GM23338 (cell line): ENCODE results near the gene ZNF74. TPM values are rescaled to one million over a fixed set of nuclear protein-coding genes. Genes with fewer than 3 reads are reported as not detected.

Source experiments
- ATAC-seq: fragments of 200-7000 bp; cut with Tn5 transposase; 3 replicates; pipeline ENCODE4 v1.9.1; 2020
- DNase-seq: peaks from one replicate; pipeline ENCODE4 v3.0.0-alpha.2; 2015; ENCODE audit warnings: low spot score
- H2AFZ ChIP-seq: fragments of 200-600 bp; sonication (generic); 2 replicates; pipeline ENCODE4 v1.8.0; 2016; ENCODE audit warnings: antibody characterized with exemption, mild to moderate bottlenecking, moderate library complexity
- H3F3A ChIP-seq: fragments of 200-600 bp; sonication (generic); replicated peaks from 2 replicates; pipeline ENCODE4 v1.8.0; 2017; ENCODE audit warnings: antibody characterized with exemption, mixed run types, low read depth
- H3K27ac ChIP-seq: fragments of 200-600 bp; sonication (generic); 2 replicates; pipeline ENCODE4 v1.6.1; 2016; ENCODE audit warnings: low read depth
- H3K27me3 ChIP-seq: fragments of 200-600 bp; sonication (generic); 2 replicates; pipeline ENCODE4 v1.8.0; 2016; ENCODE audit warnings: mild to moderate bottlenecking, mixed run types, moderate library complexity; ENCODE audit not compliant: insufficient read depth
- H3K36me3 ChIP-seq: fragments of 200-600 bp; sonication (generic); 2 replicates; pipeline ENCODE4 v1.8.0; 2016; ENCODE audit warnings: mild to moderate bottlenecking; ENCODE audit not compliant: insufficient read depth
- H3K4me1 ChIP-seq: fragments of 200-600 bp; sonication (generic); 2 replicates; pipeline ENCODE4 v1.8.0; 2016; ENCODE audit warnings: mild to moderate bottlenecking, moderate library complexity; ENCODE audit not compliant: insufficient read depth
- H3K4me2 ChIP-seq: fragments of 200-600 bp; sonication (generic); 2 replicates; pipeline ENCODE4 v1.7.1; 2017; ENCODE audit warnings: mixed run types
- H3K4me3 ChIP-seq: fragments of 200-600 bp; sonication (generic); 2 replicates; pipeline ENCODE4 v1.6.1; 2016; ENCODE audit warnings: mixed run types
- H3K79me2 ChIP-seq: fragments of 200-600 bp; sonication (generic); replicated peaks from 2 replicates; pipeline ENCODE4 v1.8.0; 2017; ENCODE audit warnings: mild to moderate bottlenecking; ENCODE audit not compliant: insufficient read depth
- H3K9me2 ChIP-seq: fragments of 200-600 bp; sonication (generic); 2 replicates; pipeline ENCODE4 v1.8.0; 2017; ENCODE audit not compliant: insufficient read depth
- H4K20me1 ChIP-seq: fragments of 200-600 bp; sonication (generic); replicated peaks from 2 replicates; pipeline ENCODE4 v1.8.0; 2017; ENCODE audit warnings: mild to moderate bottlenecking; ENCODE audit not compliant: insufficient read depth
- H3K27ac Mint-ChIP-seq: 2 replicates; pipeline ENCODE4 v1.8.0; 2020; ENCODE audit warnings: inconsistent platforms, mild to moderate bottlenecking, moderate library complexity, mixed read lengths
- H3K27me3 Mint-ChIP-seq: 3 replicates; pipeline ENCODE4 v1.8.0; 2022; ENCODE audit warnings: low read depth, mild to moderate bottlenecking, moderate library complexity, mixed read lengths, inconsistent platforms; ENCODE audit not compliant: insufficient read depth, poor library complexity
- H3K36me3 Mint-ChIP-seq: 3 replicates; pipeline ENCODE4 v1.8.0; 2021; ENCODE audit warnings: low read depth, mild to moderate bottlenecking, inconsistent platforms, moderate library complexity, mixed read lengths
- H3K4me1 Mint-ChIP-seq: 3 replicates; pipeline ENCODE4 v1.8.0; 2020; ENCODE audit warnings: mild to moderate bottlenecking, inconsistent platforms, mixed read lengths
- H3K4me3 Mint-ChIP-seq: 3 replicates; pipeline ENCODE4 v1.8.0; 2021; ENCODE audit warnings: moderate library complexity, mild to moderate bottlenecking, inconsistent platforms, mixed read lengths
- H3K9me3 Mint-ChIP-seq: 3 replicates; pipeline ENCODE4 v1.8.0; 2020; ENCODE audit warnings: moderate library complexity, mild to moderate bottlenecking, inconsistent platforms, mixed read lengths
- CREB1 ChIP-seq: fragments of 250-450 bp; sonication (Bioruptor Pico); IDR thresholded peaks from 2 replicates; pipeline ENCODE4 v1.5.0; 2020; ENCODE audit warnings: low read depth, mild to moderate bottlenecking, moderate library complexity
- CTCF ChIP-seq, 2 experiments: fragments of 200-600 bp in 1 of 2; sonication (generic) in 1 of 2; conservative IDR thresholded peaks; 2 replicates each; pipeline versions ENCODE4 v1.5.1 to v1.6.1; 2016 to 2017; ENCODE audit warnings: antibody characterized with exemption in 2 of 2, low read depth in 2 of 2, mild to moderate bottlenecking in 2 of 2, moderate library complexity in 1 of 2
- JUNB ChIP-seq: IDR thresholded peaks from one replicate; pipeline ENCODE4 v1.6.1; 2016; ENCODE audit warnings: antibody characterized with exemption; ENCODE audit not compliant: unreplicated experiment
- POLR2AphosphoS5 ChIP-seq: IDR thresholded peaks from 2 replicates; pipeline ENCODE4 v1.6.1; 2016; ENCODE audit warnings: antibody characterized with exemption, low read depth
- REST ChIP-seq: IDR thresholded peaks from one replicate; pipeline ENCODE4 v1.6.1; 2018; ENCODE audit warnings: antibody characterized with exemption; ENCODE audit not compliant: unreplicated experiment
- STAT1 ChIP-seq: IDR thresholded peaks from one replicate; pipeline ENCODE4 v1.6.1; 2016; ENCODE audit warnings: antibody characterized with exemption; ENCODE audit not compliant: unreplicated experiment
- ZNF114 ChIP-seq: fragments of 250-450 bp; sonication (Bioruptor Pico); IDR thresholded peaks from 2 replicates; pipeline ENCODE4 v1.5.0; 2020; ENCODE audit warnings: mild to moderate bottlenecking, moderate library complexity
- ZNF331 ChIP-seq: fragments of 250-450 bp; sonication (Bioruptor Pico); IDR thresholded peaks from 2 replicates; pipeline ENCODE4 v1.5.0; 2020; ENCODE audit warnings: low read depth, mild to moderate bottlenecking, moderate library complexity
- ZNF462 ChIP-seq: fragments of 250-450 bp; sonication (Bioruptor Pico); IDR thresholded peaks from 2 replicates; pipeline ENCODE4 v1.5.0; 2020; ENCODE audit warnings: mild to moderate bottlenecking, moderate library complexity
- polyA plus RNA-seq: library from polyadenylated mRNA; unstranded; fragments of >200 nt; fragmentation: Nextera tagmentation; extraction: Ambion mirVana; gene quantifications from 2 replicates; pipeline ENCODE4 v1.2.1, GENCODE V29; 2016
- total RNA-seq: library from RNA; depleted of rRNA; stranded (reverse); fragments of >200 nt; shearing (Covaris generic); gene quantifications from 2 replicates; pipeline ENCODE4 v1.2.3, GENCODE V29; 2014

The ZNF74 gene
- total and polyA plus RNA-seq, 2 experiments from 2014 or later = 16.1 to 94.0 TPM

- Histone ChIP-seq H3F3A (no peaks in the 10 kb centered on the region; the same call in 1 of the 2 replicates), H3K27ac (no peak overlapping the region), H3K4me3 (peak overlapping the region; percentile 94), H3K27me3 (no peaks in the 10 kb centered on the region), H3K79me2 (peaks cover 64% of the 10 kb centered on the region), H3K4me1 (peaks cover 19% of the 10 kb centered on the region), H3K4me2 (peak overlapping the region; percentile 84), H3K36me3 (no peaks in the 10 kb centered on the region), H2AFZ (no peak overlapping the region), H3K9me2 (no peaks in the 10 kb centered on the region), H4K20me1 (peaks cover 35% of the 10 kb centered on the region)
- no peak overlapping the region for H3K27ac Mint-ChIP-seq
- ATAC-seq (no peak), DNase-seq (no peak)
- peaks cover 6% of the 10 kb centered on the region for H3K27me3 Mint-ChIP-seq
- peaks cover 11% of the 10 kb centered on the region for H3K36me3 Mint-ChIP-seq
- H3K4me1 Mint-ChIP-seq = peaks cover 30% of the 10 kb centered on the region
- H3K4me3 Mint-ChIP-seq = peak overlapping the region; percentile 89
- no peaks in the 10 kb centered on the region; the same call in 2 of the 3 replicates for H3K9me3 Mint-ChIP-seq
- TF ChIP-seq ZNF114 (CRISPR knock-in tag) (no peak), ZNF462 (no peak), CTCF (conservative IDR thresholded peaks at IDR 0.05; ENCODE audit: low read depth in 2 of 2) (no peak), REST (no peak), POLR2AphosphoS5 (no peak), CREB1 (CRISPR knock-in tag) (no peak), JUNB (no peak), ZNF331 (CRISPR knock-in tag) (no peak), STAT1 (no peak)
Observed at GRCh38 chr22:20395907-20396287, 1.9 kb downstream of the ZNF74 start.
